GM21526 (cell line): ENCODE measurements around the gene CD44.
"Not testable (repeated sequence)": the region's sequence is repeated elsewhere in the genome, so short reads cannot be mapped to it uniquely, and the experiment has no call there.

Source experiments
- ATAC-seq: cut with Tn5 transposase; IDR thresholded peaks from one replicate; pipeline ENCODE4 v1.9.1; 2021; ENCODE audit warnings: moderate library complexity; ENCODE audit not compliant: unreplicated experiment, low FRiP score

CD44 gene

GRCh38 chr11:35206616-35207015 lies 67.6 kb downstream of the CD44 start:
- ATAC-seq: no peak

- no peak for ATAC-seq
Observed at GRCh38 chr11:35207471-35208403, 68.8 kb downstream of the CD44 start.

- ATAC-seq: no peak
Observed at GRCh38 chr11:35208795-35209194, 69.8 kb downstream of the CD44 start.

GRCh38 chr11:35210876-35211546 lies 72.0 kb downstream of the CD44 start:
- no peak for ATAC-seq

- no peak for ATAC-seq
Observed at GRCh38 chr11:35211952-35212351, 73.0 kb downstream of the CD44 start.

GRCh38 chr11:35214226-35214770 lies 75.3 kb downstream of the CD44 start:
- ATAC-seq: no peak

- ATAC-seq: no peak
Observed at GRCh38 chr11:35214792-35215193, 75.8 kb downstream of the CD44 start.

GRCh38 chr11:35215945-35216344 lies 77.0 kb downstream of the CD44 start:
- ATAC-seq: no peak

GRCh38 chr11:35216962-35217678 lies 78.1 kb downstream of the CD44 start:
- ATAC-seq: no peak

- ATAC-seq: no peak
Observed at GRCh38 chr11:35218956-35219355, 80.0 kb downstream of the CD44 start.

GRCh38 chr11:35223371-35223796 lies 84.4 kb downstream of the CD44 start:
- no peak for ATAC-seq

GRCh38 chr11:35223991-35224390 lies 85.0 kb downstream of the CD44 start:
- no peak for ATAC-seq

GRCh38 chr11:35225946-35226520 lies 87.1 kb downstream of the CD44 start:
- no peak for ATAC-seq

GRCh38 chr11:35226756-35227155 lies 87.8 kb downstream of the CD44 start:
- not testable (repeated sequence) for ATAC-seq

GRCh38 chr11:35227576-35228327 lies 88.8 kb downstream of the CD44 start:
- no peak for ATAC-seq

- no peak for ATAC-seq
Observed at GRCh38 chr11:35228328-35228725, 89.4 kb downstream of the CD44 start.

- no peak for ATAC-seq
Observed at GRCh38 chr11:35230388-35230787, 91.4 kb downstream of the CD44 start.

GRCh38 chr11:35231076-35231860 lies 92.3 kb downstream of the CD44 start:
- ATAC-seq: no peak

GRCh38 chr11:35232891-35233330 lies 93.9 kb downstream of the CD44 start:
- ATAC-seq: no peak
